ENCODE results near the gene CHIA.

Gene CHIA

GRCh38 chr1:111290630-111291029, at the start of gene CHIA:
TSS of gene CHIA (plus strand) at chr1:111290851. CDS start at chr1:111310468, 19,617 bp downstream.
- DNase-seq (ENCODE audit: low read depth), result no peak
- no peak within 1 kb of the TSS for H3K4me3 ChIP-seq (ENCODE audit: low read depth, low read length)
- TF ChIP-seq, protein P1, sequence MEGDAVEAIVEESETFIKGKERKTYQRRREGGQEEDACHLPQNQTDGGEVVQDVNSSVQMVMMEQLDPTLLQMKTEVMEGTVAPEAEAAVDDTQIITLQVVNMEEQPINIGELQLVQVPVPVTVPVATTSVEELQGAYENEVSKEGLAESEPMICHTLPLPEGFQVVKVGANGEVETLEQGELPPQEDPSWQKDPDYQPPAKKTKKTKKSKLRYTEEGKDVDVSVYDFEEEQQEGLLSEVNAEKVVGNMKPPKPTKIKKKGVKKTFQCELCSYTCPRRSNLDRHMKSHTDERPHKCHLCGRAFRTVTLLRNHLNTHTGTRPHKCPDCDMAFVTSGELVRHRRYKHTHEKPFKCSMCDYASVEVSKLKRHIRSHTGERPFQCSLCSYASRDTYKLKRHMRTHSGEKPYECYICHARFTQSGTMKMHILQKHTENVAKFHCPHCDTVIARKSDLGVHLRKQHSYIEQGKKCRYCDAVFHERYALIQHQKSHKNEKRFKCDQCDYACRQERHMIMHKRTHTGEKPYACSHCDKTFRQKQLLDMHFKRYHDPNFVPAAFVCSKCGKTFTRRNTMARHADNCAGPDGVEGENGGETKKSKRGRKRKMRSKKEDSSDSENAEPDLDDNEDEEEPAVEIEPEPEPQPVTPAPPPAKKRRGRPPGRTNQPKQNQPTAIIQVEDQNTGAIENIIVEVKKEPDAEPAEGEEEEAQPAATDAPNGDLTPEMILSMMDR (IDR thresholded peaks at IDR 0.05; ENCODE audit: control insufficient read depth, extremely low read depth, insufficient read depth), result no peak

- TF ChIP-seq, protein P1 (IDR thresholded peaks at IDR 0.05; ENCODE audit: control insufficient read depth, extremely low read depth, insufficient read depth), result no peak
- no peak for DNase-seq (ENCODE audit: low read depth)
- no peak overlapping the region for H3K4me3 ChIP-seq (ENCODE audit: low read depth, low read length)
Measured at GRCh38 chr1:111241797-111242196, 48.9 kb upstream of the CHIA start.

GRCh38 chr1:111242805-111243523, 47.7 kb upstream of the CHIA start:
- DNase-seq (ENCODE audit: low read depth), result no peak
- TF ChIP-seq, protein P1 (IDR thresholded peaks at IDR 0.05; ENCODE audit: control insufficient read depth, extremely low read depth, insufficient read depth), result no peak
- H3K4me3 ChIP-seq (ENCODE audit: low read depth, low read length), result no peak overlapping the region

DNA sequence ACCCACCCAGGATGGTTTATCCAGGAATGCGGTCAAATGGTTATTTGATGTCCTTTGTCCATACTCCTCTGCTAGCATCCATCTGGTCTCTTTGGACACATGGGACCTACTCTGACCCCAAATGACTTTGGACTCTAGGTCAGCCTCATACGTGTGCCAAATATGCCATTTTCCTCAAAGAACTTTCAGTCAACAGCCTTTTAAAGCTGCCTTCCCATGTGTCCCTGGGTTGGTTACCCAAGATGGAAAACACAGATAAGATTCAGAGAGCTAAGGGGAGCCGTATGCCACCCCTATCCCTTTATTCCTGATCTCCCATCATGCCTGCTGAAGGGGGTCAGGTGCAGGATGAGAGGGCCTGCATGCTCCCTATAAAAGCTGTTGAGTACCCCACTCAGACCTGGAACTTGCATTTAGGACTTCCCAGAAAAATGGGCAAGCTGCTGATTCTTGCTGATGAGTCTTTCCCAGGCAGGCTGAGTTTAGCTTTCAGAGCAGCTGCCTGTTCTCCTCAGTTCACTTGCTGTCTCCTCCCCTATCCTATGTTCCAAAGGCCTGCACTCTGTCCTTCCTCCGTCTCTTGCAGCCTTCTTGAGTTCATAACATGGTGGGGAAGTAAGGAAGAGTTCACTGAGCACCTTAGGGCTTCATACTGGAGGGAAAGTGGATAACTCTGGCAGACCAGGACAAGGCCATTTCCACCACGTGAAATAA, 43.4 kb upstream of the CHIA start:
- no peak overlapping the region for H3K4me3 ChIP-seq (ENCODE audit: low read depth, low read length)
- DNase-seq (ENCODE audit: low read depth), result no peak
- TF ChIP-seq, protein P1 (IDR thresholded peaks at IDR 0.05; ENCODE audit: control insufficient read depth, extremely low read depth, insufficient read depth), result no peak

DNA sequence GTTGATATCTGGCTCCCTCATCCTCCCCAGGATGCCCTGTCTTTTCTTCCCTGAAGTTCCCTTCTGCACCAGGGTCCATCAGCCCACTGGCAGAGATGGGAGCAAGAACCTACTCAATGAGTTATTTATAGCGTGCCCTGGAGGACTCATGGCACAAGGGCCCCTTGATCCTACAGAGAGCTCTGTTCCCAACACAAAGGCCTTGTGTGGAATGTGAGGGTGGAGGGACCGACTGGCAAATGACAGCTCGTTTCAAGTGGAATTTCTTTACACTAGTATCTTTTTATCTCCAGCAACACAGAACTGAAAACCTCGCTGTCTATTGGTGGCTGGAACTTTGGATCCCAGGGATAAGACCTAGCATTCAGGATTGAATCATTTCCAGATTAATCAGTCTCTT, 40.7 kb upstream of the CHIA start:
- no peak for DNase-seq (ENCODE audit: low read depth)
- TF ChIP-seq, protein P1 (IDR thresholded peaks at IDR 0.05; ENCODE audit: control insufficient read depth, extremely low read depth, insufficient read depth), result no peak
- H3K4me3 ChIP-seq (ENCODE audit: low read depth, low read length), result no peak overlapping the region

DNA sequence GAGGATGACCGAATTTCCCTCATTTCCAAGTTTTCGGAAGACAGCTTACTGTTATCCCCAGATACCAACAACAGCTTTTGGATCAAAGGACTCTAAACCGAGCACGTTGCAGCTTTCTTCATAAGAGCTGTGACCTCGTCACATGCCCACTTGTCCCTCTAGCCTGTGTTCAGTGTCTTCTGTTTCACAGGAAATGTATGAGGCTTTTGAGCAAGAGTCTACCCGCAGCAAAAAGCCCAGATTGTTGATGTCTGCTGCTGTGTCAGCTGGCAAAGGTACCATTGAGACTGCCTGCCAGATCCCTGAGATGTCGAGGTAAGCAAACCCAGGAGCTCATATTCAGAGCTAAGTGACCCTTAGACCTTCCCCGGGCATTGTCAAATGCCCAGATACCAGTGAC, 39.1 kb upstream of the CHIA start:
- H3K4me3 ChIP-seq (ENCODE audit: low read depth, low read length), result no peak overlapping the region
- DNase-seq (ENCODE audit: low read depth), result no peak

More for the DNA sequence above, 39.1 kb upstream of the CHIA start:
- TF ChIP-seq, protein P1 (IDR thresholded peaks at IDR 0.05; ENCODE audit: control insufficient read depth, extremely low read depth, insufficient read depth), result no peak

All from LNCaP clone FGC (cell line).